Cardiac fibroblast (primary cell): ENCODE measurements around the gene NES.

Source experiments
- DNase-seq, 2 donors: peaks; one replicate each; pipeline versions ENCODE4 v3.0.0 to v3.0.0-alpha.2; 2010; ENCODE audit warnings: low read depth in 2 of 2
- H3K4me3 ChIP-seq, 2 donors: replicated peaks in 1 of 2; 1 replicate in 1 of 2; 2 replicates in 1 of 2; pipeline ENCODE4 v1.5.1; 2011; ENCODE audit warnings: low read depth in 2 of 2, low read length in 2 of 2, mild to moderate bottlenecking in 2 of 2, moderate library complexity in 1 of 2
- CTCF ChIP-seq: IDR thresholded peaks from one replicate; pipeline ENCODE4 v1.5.1; 2011; ENCODE audit warnings: low read depth, mild to moderate bottlenecking, low read length, inconsistent platforms

Gene NES

GRCh38 chr1:156646738-156647211, 30.4 kb downstream of the NES start:
- no peak for DNase-seq
- H3K4me3 ChIP-seq = no peak overlapping the region

GRCh38 chr1:156645666-156646065, 31.5 kb downstream of the NES start:
- H3K4me3 ChIP-seq = no peak overlapping the region
- no peak for TF ChIP-seq CTCF
- DNase-seq = no peak

More at GRCh38 chr1:156646738-156647211, 30.4 kb downstream of the NES start:
- TF ChIP-seq CTCF = no peak

GRCh38 chr1:156645056-156645455, 32.2 kb downstream of the NES start:
- no peak overlapping the region for H3K4me3 ChIP-seq
- DNase-seq = no peak
- TF ChIP-seq CTCF = no peak

GRCh38 chr1:156644640-156645039, 32.6 kb downstream of the NES start:
- DNase-seq = no peak
- no peak for TF ChIP-seq CTCF
- H3K4me3 ChIP-seq = no peak overlapping the region

GRCh38 chr1:156644146-156644545, 33.1 kb downstream of the NES start:
- no peak overlapping the region for H3K4me3 ChIP-seq
- no peak for TF ChIP-seq CTCF
- no peak for DNase-seq

GRCh38 chr1:156643778-156644092, 33.5 kb downstream of the NES start:
- no peak for TF ChIP-seq CTCF
- no peak for DNase-seq

GRCh38 chr1:156643049-156643777, 34.0 kb downstream of the NES start:
- no peak overlapping the region for H3K4me3 ChIP-seq
- DNase-seq = no peak
- TF ChIP-seq CTCF = no peak

More at GRCh38 chr1:156643778-156644092, 33.5 kb downstream of the NES start:
- H3K4me3 ChIP-seq = no peak overlapping the region
